ENCODE data around the gene ATR. TPM values are rescaled to one million over a fixed set of nuclear protein-coding genes. Genes with fewer than 3 reads are reported as not detected.
"Not testable (repeated sequence)": the region's sequence is repeated elsewhere in the genome, so short reads cannot be mapped to it uniquely, and the experiment has no call there.

Gene ATR
- 39.1 TPM for total RNA-seq

GRCh38 chr3:142578329-142579223 is at the start of gene ATR:
TSS of gene ATR (minus strand) at chr3:142578733. CDS start at chr3:142578704, 29 bp downstream.
- peak; percentile 96 for DNase-seq

- DNase-seq = no peak
Observed at GRCh38 chr3:142626971-142627370, 48.4 kb upstream of the ATR start.

GRCh38 chr3:142625153-142625440 is 46.6 kb upstream of the ATR start:
- DNase-seq = no peak

- DNase-seq = no peak
Observed at GRCh38 chr3:142624341-142625152, 46.0 kb upstream of the ATR start.

GRCh38 chr3:142623194-142623593 is 44.7 kb upstream of the ATR start:
- no peak for DNase-seq

DNA sequence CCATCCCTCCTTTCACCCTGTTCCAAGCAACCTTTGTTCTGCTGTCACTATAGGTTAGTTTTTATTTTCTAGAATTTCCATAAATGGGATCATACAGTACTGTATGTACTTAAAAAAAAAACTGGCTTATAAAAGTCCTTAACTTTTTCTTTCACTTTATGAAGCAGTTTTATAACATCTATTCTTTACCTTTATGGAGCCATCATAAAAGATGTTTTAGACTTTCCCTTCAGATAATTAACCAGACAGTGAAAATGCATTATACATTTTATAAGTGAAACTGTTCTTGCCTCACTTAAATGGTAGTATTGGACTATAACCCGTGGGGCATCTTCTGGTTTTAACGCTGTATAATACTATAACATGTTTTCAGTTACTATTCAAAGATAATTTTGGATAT is 43.9 kb upstream of the ATR start:
- DNase-seq = no peak

DNA sequence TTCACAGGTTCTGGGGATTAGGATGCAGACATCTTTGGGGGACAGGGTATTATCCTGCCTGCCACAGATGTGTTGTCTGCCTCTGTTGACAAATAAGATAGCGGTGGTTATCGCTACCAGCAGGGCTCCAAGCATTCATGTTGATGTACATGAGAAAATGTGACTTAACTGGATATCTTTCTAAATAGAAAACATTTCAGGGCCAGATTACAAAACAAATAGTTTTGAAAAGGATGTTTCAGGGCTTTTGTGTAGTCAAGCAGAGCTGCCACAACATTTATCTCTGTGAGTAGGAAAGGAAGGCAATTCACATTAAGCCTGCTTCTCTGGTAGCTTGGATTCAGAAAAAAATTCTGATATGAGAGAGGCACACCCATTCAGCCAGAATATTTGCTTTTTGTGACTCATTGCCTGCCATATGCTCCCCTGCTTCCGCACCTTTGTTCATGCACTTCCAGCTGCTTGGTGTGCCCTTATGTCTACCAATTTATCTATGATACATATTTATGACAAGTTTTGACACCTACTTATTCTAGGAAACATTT is 40.5 kb upstream of the ATR start:
- peak; percentile 8 for DNase-seq

DNA sequence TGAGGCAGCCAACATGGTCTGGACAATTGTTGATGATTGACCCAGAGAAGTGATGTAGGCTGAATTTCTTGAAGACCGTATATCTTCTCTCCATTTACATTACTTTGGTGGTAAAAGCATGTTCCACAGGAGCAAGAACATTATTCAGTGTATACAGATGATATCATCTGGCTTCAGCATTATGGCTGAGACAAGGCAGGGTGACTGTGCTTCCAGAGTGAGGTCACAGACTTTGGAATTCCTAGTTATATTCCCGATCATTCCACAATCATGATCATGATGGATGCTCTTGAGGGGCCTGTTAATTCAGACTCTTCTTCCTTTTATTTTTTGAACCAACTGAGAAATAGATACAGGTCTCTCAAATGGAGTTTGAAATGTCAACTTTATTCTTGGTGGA is 36.6 kb upstream of the ATR start:
- DNase-seq = no peak

DNA sequence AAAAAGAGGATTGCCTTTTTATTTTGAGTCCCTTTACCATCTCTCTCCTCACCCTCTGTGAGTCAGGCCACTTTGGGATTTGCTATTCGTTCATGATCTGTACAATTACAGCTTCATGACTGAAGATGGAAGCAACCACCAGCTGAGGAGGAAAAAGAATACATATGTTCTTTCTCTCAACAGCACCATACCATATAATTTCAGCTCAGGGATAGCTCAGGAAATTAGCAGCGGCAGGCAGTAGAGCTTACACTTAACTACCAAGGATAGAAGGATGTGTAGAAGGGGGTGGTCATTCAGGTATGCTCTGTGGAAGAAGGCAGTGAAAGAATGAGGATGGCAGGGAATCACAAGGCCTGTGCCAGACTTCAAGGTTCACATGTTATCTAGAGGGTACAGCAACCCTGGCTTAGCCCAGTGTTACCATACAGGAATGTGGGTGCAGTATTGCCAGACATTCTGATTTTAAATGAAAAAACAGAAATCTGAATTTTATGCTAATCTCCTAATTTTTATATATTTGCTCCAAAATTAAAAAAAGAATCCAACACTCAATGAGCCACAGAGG is 35.6 kb upstream of the ATR start:
- no peak for DNase-seq

DNA sequence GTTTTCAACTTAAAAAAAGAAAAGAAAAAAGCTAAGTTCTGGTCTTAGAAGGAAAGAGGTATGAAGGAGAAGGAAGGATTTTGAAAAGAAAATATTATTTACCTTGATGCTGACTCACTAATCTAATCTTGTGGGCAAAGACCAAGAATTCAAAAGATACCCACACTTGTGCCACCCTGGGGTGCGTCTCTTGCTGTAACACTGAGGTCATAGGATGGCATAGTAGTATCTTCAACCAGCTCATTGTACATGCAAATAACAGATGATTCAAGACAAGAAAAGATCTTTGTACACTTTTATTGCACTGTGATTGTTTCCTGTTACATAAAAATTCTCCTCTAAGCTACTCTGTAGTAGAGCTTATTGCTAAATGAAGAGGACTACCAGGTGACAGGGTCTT is 35.0 kb upstream of the ATR start:
- no peak for DNase-seq

- no peak for DNase-seq
Observed at GRCh38 chr3:142611206-142611605, 32.7 kb upstream of the ATR start.

- no peak for DNase-seq
Observed at GRCh38 chr3:142609136-142609535, 30.6 kb upstream of the ATR start.

DNA sequence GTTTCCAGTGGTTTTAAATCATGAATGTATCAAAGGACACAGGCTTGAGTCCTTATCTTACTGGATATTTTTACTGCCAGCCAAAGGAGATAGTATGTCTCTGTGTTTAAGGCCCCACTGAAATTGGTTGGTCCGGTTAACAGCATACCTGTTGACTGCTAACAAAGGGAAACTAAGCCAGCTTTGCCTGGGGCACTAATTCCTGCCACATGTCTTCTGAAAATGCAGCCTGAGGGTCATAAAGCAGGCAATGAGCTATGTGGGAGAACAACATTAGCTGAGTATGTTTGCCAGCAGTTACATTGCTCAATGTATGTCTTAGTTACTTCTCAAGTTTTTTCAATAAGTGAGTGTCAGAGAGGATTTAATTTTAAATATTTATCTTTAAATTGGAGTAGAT is 30.1 kb upstream of the ATR start:
- no peak for DNase-seq

- DNase-seq = no peak
Observed at GRCh38 chr3:142604940-142605339, 26.4 kb upstream of the ATR start.

DNA sequence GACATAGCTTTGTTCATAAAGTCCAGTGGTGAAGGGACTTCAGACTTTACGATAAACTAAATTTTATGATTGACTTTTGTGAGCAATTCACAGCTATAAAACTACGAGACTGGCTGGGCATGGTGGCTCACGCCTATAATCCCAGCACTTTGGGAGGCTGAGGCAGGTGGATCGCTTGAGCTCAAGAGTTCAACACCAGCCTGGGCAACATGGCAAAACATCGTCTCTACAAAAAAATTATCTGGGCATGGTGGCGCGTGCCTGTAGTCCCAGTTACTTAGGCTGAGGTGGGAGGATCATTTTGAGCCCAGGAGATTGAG is 24.8 kb upstream of the ATR start:
- not testable (repeated sequence) for DNase-seq

DNA sequence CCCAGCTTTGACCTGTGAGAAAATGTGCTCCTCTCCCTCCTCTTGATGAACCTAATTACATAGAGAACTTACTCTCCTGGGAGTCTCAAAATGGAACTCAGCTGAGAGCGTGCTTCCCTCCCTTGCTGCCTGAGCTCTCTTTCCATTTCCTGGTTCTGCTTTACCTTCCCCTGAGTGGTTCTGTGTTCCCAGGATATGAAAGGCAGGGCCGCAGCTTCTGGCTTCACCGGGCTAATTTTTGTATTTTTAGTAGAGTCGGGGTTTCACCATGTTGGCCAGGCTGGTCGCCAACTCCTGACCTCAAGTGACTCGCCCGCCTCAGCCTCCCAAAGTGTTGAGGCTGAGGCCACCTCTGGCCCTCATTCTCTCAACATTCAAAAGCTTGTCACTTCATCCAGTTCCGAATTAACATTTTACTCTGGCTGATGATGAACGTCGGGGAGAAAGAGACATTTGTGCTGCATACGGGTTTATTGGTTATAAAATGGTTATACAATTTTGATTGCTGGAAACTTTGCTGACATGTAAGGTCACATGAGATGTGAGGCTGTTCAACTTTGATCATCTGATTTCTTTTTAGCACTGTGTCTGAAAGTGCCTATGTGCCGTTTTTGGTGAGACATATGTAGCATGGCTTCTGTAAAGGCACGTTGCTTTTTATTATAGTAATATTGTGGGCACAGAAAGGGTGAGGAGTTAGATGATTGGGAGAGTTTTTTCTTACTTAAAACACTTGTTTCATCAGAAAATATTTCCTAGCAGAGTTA is 24.3 kb upstream of the ATR start:
- DNase-seq = no peak

DNA sequence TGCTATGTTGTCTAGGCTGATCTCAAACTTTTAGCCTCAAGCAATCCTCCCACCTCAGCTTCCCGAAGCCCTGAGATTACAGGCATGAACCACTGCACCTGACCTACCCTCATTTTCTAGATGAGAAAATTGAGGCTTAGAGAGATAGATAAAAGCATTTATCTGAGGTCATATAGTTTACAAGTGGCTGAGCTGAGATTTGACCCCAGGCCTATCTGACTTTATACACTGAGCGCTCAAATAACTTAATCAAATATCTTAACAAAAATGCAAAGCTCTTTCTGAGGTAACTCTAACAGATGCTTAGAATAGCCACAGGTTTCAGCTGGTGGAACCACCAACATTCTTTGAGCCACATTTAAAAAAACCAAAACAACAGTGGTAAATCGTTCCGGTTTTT is 23.2 kb upstream of the ATR start:
- DNase-seq = no peak

DNA sequence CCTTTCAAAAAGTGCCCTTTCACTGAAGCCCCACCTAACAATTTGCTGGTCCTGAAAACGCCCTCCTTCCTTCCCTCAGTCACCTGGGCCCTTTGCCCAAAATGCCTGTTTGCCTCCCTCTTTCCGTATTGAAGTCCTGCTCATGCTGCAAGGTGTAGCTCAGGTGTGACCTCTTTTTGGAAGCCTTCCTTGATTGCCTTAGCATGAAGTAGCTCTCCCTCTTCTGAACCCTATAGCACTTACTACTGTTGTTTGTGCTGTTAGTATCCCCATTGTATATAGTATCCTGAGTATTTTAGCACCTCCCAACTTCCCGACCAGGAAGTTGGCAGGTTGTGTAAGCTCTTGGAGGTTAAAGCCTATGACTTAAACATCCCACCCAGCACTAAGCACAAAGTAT is 19.4 kb upstream of the ATR start:
- no peak for DNase-seq

DNA sequence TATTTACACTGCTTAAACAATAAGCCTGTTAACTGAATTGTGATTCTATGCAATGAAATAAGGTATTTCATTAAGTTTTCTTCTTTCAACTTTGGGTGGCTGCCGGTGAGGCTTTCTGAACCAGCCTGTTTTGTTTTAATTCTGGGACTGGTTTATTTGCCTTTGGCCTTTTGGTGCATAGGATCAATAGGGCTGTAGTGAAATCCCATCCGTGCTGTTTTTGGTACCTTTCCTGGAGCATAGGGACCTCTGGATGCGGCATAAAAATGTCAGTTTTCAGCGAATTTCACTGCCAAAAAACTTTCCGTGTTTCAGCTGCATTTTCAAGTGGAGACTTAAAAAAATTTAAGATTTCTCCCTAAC is 18.2 kb upstream of the ATR start:
- DNase-seq = no peak

GRCh38 chr3:142595951-142596725 is 17.6 kb upstream of the ATR start, which contains the start of gene PLS1:
TSS of gene PLS1 (plus strand) at chr3:142596393. CDS start at chr3:142664238, 67,845 bp downstream.
- DNase-seq = peak; percentile 84

DNA sequence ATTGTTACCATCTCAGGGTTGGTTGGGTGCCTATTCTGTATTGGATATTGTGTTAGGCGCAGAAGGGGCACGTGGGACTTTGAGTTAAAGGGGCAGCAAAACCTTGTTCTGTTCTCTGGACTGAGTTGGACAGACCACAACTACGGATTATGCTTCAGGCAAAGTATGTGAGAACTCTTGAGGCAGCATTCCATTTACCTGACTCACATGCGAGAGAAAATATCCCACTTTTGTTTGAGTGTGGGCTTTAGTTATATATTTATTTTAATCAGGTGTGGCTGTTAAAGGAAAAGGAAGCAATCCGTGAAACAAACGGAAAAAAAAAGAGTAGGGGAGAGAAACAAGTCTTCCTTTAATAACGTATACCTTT is 17.0 kb upstream of the ATR start:
- DNase-seq = no peak

DNA sequence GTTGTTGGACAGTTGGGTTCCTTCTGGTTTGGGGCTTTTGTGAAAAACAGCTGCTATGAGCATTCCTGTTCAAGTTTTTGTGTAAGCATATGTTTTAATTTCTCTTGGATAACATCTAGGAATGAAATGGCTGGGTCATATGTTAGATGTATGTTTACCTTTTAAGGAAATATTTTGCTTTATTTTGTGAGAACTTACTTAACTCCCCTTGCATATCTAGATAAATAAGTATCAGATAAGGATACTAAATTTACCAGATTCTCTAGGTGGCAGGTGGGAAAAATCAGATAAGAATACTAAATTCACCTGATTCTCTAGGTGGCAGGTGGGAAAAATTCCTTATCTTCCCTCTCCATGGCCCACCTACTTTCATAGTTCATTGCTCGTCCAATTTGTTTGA is 16.6 kb upstream of the ATR start:
- no peak for DNase-seq

All from occipital lobe (tissue), 2 donors.